DLD1 (cell line): ENCODE results near the gene CCBE1.
"Not testable (repeated sequence)": the region's sequence is repeated elsewhere in the genome, so short reads cannot be mapped to it uniquely, and the experiment has no call there.

Source experiments
- in situ Hi-C: cut with HindIII; loops from 2 replicates; pipeline ENCODE4 v1.10.0; 2017; ENCODE audit warnings: low sequenced_read_pairs

Gene CCBE1

DNA sequence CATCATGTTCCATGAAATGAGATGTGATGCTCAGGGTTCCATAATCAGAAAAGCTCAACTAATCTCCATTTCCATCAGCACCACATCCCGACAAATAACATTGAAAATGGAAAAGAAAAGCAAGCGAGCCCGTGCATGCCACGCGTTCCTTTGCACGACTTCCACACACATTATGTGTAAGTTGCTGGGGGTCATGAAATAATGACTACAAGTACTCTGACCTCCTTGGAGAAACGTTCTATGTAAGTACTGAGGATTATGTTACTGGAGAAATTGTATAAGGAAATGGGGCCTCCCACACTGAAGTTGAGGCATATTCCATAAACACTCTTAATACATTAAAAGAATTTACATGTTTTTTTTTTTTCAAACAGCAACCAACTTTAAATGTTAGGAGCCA is 38.3 kb downstream of the CCBE1 start:
- in situ Hi-C loops = no loop called here

- in situ Hi-C loops = no loop called here
Observed at GRCh38 chr18:59657012-59657411, 40.2 kb downstream of the CCBE1 start.

DNA sequence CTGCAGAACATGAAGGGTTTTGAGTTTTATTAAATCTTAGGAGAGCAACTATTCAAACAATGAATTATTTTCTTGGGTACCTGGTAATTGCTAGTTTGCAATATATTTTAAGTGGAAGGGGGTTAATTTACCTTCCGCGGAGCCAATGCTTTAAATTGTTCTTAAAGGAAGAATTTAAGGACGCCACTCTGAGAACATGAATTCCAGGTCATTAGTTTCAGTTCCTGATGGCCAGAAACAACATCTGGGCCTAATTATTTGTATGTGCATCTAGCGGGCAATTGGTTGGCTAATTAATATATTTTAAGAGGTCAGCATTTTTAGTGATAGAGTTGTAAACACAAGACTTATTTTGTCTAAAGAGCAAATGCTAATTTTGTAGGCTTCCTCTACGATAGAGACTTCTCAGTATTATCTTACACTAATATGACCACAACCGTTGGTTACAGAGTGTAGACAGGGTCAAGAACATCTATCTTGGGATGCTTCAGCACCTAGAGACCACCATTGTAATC is 40.8 kb downstream of the CCBE1 start:
- in situ Hi-C loops = no loop called here

DNA sequence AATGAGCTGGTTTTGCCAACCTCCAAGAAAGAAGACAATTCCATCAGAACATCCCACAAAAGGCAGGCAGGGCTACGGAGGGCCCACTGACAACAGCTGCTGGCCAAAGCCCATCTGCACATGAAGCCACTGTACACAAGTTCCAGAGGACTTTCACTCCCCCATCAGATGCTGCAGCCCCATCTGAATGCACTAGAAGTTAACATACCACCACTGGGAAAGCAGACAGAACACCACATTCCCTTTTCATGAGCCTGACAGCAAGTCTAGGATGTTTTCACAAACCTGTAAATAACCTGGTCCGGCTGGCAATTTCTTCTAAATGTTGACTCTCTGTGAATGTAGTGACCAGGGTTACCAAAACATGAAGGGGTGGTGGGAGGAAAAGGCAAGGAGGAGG is 41.5 kb downstream of the CCBE1 start:
- in situ Hi-C loops = no loop called here

- in situ Hi-C loops = no loop called here
Observed at GRCh38 chr18:59651071-59651470, 46.2 kb downstream of the CCBE1 start.

DNA sequence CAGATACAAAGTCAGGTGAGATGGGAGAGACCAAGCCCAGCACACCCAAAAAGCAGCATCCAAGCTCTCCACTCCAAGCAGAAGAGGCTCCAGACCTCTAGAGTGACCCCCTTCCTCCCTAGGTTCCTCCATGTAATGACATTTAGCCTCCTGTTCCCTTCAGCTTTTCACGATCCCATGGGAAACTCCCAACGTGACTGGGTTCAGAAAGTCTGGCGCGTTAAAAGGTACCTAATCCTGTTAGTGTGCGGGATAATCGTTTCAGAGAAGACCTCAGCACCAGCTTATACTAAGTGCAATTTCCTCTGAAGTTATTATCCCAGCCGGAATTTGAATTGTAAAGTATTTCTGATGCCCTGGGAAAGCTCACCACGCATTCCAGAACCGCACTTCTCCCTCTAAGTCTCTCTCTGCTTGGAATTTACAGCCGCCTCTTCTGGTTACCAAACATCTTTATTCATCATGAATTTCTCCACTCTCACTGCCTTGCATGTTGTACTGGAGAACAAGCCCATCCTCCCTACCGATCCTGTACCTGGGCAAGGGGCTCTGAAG is 46.9 kb downstream of the CCBE1 start:
- in situ Hi-C loops = no loop called here

DNA sequence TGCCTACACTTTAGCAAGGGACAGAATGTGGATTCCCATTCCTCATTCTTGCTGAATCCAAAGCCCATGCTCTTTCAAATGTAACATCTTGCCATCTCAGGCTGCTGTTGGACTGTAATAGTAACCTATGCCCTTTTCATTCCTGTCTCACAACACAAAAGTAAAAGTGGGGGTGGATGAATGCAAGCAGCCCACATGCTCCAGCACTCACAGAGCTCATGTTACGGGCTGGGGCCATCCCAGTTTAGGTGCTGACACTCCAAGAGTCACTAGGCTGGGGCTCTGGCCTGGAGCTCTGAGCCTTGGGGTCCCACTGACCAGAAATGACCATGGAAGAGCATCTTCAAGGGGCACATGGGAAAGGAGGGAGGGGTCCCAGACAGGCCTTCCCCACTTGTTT is 47.6 kb downstream of the CCBE1 start:
- in situ Hi-C loops = no loop called here

DNA sequence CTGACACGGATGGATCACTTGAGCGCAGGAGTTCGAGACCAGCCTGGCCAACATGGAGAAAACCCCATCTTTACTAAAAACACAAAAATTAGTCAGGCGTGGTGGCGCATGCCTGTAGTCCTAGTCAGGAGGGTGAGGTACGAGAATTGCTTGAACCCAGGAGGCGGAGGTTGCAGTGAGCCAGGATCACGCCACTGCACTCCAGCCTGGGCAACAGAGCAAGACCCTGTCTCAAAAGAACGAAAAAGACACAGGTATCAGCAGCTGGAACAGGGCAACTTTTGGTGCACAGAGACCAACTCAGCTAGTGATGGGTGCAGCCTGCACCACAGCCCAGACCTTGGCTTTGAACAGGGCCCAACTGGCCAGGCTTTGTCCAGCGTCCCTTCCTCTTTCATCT is 48.8 kb downstream of the CCBE1 start:
- in situ Hi-C loops = not testable (repeated sequence)

GRCh38 chr18:59646963-59647307 is 50.3 kb downstream of the CCBE1 start:
- in situ Hi-C loops = no loop called here

- in situ Hi-C loops = no loop called here
Observed at GRCh38 chr18:59646228-59646962, 50.8 kb downstream of the CCBE1 start.

DNA sequence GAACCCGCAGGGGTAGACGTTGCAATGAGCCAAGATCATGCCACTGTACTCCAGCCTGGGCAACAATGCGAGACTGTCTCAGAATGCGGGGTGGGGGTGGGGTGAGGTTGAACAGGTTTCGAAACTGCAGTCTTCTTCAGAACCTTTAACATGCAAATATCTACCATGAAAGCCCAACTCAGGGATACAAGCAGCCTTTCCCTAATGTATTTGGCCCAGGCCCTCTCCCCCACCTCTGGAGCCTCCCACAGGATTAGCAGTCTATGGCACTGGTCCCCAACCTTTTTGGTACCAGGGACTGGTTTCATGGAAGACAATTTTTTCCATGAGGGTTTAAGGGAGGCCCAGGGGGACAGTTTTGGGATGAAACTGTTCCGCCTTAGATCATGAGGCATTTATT is 53.5 kb downstream of the CCBE1 start:
- in situ Hi-C loops = no loop called here

- in situ Hi-C loops = no loop called here
Observed at GRCh38 chr18:59640721-59641120, 56.5 kb downstream of the CCBE1 start.

GRCh38 chr18:59639821-59640220 is 57.4 kb downstream of the CCBE1 start:
- in situ Hi-C loops = no loop called here

GRCh38 chr18:59639136-59639535 is 58.1 kb downstream of the CCBE1 start:
- in situ Hi-C loops = no loop called here

DNA sequence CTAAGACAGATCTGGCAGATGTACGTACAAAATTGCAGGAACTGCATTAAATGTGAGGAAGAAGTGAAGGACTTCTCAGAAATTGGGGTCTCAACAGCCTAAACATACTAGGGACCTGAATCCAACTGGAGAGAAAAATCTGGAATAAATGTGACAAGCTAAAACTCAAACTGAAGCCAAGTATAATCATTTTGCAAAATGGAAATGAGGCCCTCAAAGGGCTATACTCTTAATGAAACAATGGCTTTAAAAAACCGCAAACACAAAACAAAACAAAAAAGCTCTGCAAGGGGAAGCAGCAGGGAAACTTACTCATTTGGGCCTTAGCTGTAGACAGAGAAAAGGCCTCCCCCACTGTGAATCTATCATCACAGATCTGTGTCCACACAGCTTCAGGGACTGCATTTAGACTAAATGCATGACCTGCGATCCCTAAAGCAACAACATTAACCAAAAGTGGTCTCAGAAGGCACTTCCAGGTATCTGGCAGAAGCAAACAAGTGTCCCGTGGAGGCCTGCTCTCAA is 63.2 kb downstream of the CCBE1 start:
- in situ Hi-C loops = no loop called here

DNA sequence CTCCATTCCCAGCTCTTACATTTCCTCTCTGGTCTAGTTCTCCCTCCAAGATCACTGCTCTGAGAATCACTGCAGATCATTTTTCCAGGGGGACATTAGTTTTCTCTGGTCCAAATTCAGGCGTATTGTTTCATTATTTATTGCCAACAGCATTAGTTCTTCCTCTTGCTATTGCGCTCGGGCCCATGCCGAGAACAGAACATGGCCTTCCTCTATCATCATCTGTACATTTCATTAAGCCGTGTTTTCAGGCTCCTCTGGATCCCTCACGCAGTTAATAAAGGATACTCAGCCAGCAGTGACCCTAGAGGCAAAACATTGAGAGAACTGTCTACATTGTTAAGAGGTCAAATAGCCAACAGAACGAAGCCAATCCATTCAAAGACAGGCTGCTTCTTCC is 63.9 kb downstream of the CCBE1 start:
- in situ Hi-C loops = no loop called here

GRCh38 chr18:59631583-59632181 is 65.5 kb downstream of the CCBE1 start:
- in situ Hi-C loops = no loop called here

DNA sequence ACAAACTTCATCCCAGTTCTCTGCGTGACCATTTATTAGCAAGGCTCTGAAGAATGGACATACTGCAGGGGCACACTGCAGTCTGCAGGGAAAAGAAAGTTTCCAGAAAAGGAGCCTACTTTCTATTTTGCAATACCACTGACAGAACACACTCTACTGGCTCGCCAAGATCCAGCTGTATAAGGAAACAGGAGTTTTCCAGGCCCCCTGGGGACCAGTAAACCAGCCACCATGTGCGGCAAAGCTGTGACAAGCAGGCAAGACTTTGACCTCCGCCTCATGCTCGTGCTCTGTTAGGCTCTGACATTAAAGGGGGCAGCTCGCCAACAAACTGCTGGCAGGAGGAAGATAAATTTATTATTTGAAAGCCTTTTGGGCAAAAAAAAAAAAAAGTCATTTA is 67.3 kb downstream of the CCBE1 start:
- in situ Hi-C loops = no loop called here

GRCh38 chr18:59628995-59629394 is 68.2 kb downstream of the CCBE1 start:
- in situ Hi-C loops = no loop called here

- in situ Hi-C loops = no loop called here
Observed at GRCh38 chr18:59627414-59627813, 69.8 kb downstream of the CCBE1 start.

GRCh38 chr18:59624369-59624765 is 72.9 kb downstream of the CCBE1 start:
- in situ Hi-C loops = no loop called here
